Ishikawa (cell line): Measurements from ENCODE around the gene ARID3C.

Experiments
- EP300 ChIP-seq: IDR thresholded peaks from 2 replicates; pipeline ENCODE4 v1.6.1; 2012; ENCODE audit warnings: borderline replicate concordance
- NFIC ChIP-seq: IDR thresholded peaks from 2 replicates; pipeline ENCODE4 v1.6.1; 2012
- RAD21 ChIP-seq: IDR thresholded peaks from 2 replicates; pipeline ENCODE4 v1.6.1; 2012; ENCODE audit warnings: low read depth
- TAF1 ChIP-seq: IDR thresholded peaks from 2 replicates; pipeline ENCODE4 v1.6.1; 2012; ENCODE audit warnings: low read depth, mild to moderate bottlenecking
- TEAD4 ChIP-seq: IDR thresholded peaks from 2 replicates; pipeline ENCODE4 v1.6.1; 2012
- USF1 ChIP-seq: IDR thresholded peaks from 2 replicates; pipeline ENCODE4 v1.6.1; 2012
- YY1 ChIP-seq: IDR thresholded peaks from 2 replicates; pipeline ENCODE4 v1.6.1; 2012; ENCODE audit warnings: low read depth

GRCh38 chr9:34611251-34611810 is 17.5 kb downstream of the ARID3C start:
- no peak for TF ChIP-seq TAF1
- no peak for TF ChIP-seq RAD21
- no peak for TF ChIP-seq YY1
- TF ChIP-seq TEAD4: no peak
- no peak for TF ChIP-seq EP300
- TF ChIP-seq USF1: no peak
- no peak for TF ChIP-seq NFIC
